GM08714 (cell line): ENCODE data around the gene MORN3.
"Not testable (repeated sequence)": the region's sequence is repeated elsewhere in the genome, so short reads cannot be mapped to it uniquely, and the experiment has no call there.

Source experiments
- H3K4me3 ChIP-seq: fragments of 200-500 bp; sonication (Bioruptor generic); 2 replicates; pipeline ENCODE4 v1.5.1; 2014; ENCODE audit warnings: mild to moderate bottlenecking, low read length, inconsistent platforms
- ZNF274 ChIP-seq: IDR thresholded peaks from 2 replicates; pipeline ENCODE4 v1.6.1; 2012; ENCODE audit warnings: mild to moderate bottlenecking, low read depth, low read length

MORN3 gene

GRCh38 chr12:121702944-121703343 is 33.5 kb upstream of the MORN3 start:
- TF ChIP-seq ZNF274: no peak
- no peak overlapping the region for H3K4me3 ChIP-seq

DNA sequence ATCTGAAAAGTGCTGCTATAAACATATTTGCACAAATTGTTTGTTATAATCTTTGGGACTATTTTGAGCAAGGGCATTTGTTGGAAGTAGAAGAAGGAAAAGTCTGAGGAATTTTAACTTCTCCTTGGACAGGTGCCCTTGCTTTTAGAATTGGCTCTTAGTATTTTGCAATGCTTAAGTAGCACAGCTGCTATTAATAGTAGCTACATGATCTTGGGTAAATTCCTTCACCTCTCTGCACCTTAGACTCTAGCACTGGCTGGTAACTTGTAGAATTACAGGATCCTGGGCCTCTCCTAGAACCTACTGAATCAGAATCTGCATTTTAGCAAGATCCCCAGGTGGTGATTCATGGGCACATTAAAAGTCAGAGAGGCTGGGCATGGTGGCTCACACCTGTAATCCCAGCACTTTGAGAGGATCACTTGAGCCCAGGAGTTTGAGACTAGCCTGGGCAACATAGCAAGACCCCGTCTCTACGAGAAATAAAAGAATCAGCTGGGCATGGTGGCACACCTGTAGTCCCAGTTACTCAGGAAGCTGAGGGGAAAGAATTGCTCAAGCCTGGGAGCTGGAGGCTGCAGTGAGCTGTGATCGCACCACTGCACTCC is 32.3 kb upstream of the MORN3 start:
- no peak for TF ChIP-seq ZNF274

GRCh38 chr12:121697861-121698260 is 28.4 kb upstream of the MORN3 start:
- not testable (repeated sequence) for H3K4me3 ChIP-seq

More for the DNA sequence above, 32.3 kb upstream of the MORN3 start:
- no peak overlapping the region for H3K4me3 ChIP-seq

DNA sequence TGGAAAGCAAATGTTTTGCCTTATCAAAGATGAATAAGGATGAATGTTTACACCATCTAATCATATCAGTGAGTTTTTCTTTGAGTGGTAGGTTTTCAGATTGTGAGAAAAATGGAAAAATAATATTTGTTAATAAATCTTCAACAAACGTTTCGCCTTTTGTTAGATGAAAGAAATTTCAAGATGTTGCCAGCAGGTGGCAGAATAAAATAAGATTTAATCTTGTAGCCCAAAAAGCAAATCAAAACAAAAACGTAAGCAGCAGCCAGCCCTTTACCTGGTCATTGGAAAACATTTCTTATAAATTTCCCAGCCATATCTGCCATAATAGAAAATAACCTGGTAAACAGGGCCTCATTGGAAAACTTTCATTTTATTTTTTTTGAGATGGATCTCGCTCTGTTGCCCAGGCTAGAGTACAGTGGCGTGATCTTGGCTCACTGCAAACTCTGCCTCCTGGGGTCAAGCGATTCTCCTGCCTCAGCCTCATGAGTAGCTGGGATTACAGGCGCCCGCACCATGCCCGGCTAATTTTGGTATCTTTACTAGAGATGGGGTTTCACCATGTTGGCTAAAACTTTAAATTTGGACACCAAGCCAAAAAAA is 27.7 kb upstream of the MORN3 start:
- no peak for TF ChIP-seq ZNF274
- no peak overlapping the region for H3K4me3 ChIP-seq

- no peak for TF ChIP-seq ZNF274
- H3K4me3 ChIP-seq: no peak overlapping the region
Observed at GRCh38 chr12:121693155-121693687, 23.8 kb upstream of the MORN3 start.

DNA sequence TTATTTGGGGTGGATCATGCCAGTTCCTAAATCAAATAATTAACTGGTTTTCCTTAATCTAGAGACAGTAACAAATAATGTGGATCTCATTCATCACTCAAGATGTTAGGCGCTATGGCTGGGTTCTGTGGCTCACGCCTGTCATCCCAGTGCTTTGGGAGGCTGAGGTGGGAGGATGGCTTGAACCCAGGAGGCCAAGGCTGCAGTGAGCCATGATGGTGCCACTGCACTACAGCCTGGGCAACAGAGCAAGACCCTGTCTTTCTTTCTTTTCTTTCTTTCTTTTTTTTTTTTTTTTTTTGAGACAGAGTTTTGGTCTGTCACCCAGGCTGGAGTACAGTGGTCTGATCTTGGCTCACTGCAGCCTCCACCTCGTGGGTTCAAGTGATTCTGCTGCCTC is 23.3 kb upstream of the MORN3 start:
- H3K4me3 ChIP-seq: not testable (repeated sequence)

DNA sequence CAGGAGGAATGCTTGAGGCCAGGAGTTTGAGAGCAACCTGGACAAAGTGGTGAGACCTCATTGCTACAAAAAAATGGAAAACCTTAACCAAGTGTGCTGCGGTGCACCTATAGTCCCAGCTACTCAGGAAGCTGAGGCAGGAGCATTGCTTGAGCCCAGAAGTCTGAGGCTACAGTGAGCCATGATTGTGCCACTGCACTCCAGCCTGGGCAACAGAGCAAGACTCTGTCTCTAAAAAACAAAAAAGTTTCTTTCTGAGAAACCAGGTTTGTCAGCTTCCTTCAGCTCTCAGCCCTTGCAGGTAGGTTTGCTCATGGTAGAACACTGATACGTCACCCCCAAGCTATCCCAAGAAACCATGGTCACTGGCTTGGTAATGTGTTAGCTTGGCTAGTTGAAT is 20.0 kb upstream of the MORN3 start:
- no peak for TF ChIP-seq ZNF274
- no peak overlapping the region for H3K4me3 ChIP-seq

DNA sequence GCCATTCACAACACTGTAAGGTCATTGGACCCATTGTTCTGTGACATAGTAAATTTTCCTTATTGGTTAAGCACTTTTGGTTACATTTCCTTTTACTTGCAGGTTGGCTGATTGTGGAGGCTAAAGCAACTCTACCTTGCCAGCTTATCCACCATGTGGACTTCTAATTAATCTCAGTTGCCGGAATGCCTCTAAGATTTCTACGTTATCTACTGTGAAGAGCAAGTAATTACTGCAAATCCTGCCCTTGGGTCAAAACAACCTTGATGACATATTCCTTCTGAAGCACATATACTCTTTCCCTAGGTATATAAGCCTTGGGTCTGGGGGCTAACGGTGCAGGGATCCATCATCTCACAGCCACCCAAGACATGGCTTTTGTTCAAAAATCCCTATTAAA is 19.5 kb upstream of the MORN3 start:
- H3K4me3 ChIP-seq: no peak overlapping the region
- TF ChIP-seq ZNF274: no peak

GRCh38 chr12:121679661-121680197 is 10.3 kb upstream of the MORN3 start:
- not testable (repeated sequence) for H3K4me3 ChIP-seq

DNA sequence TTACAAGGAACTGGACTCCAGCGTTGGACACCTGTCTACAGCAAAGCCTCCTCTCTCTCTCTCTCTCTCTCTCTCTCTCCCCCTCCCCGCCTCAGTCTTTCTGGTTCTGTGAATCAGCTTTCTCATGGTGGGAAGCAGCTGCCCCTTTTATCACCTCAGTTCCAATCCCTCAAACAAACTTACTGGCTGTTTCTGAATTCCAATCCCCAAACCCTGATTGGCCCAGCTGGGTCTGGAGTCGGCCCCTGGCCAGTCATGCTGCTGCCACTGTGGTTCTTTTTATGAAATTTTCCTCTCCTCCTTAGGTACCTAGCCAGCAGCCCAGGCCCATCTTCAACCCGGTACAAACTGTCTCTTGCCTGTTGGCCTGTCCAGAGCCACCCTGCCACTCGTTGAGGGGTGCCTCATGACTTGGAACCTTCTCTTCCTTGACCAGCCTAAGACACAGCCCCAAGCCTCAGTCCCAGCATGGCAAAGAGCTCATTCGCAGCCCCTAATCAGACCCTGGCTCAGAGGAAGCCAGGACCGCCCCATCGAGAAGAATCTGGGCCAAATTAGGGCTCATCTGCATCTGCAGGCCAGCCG is 9.4 kb upstream of the MORN3 start:
- no peak for TF ChIP-seq ZNF274
- H3K4me3 ChIP-seq: no peak overlapping the region

- H3K4me3 ChIP-seq: no peak overlapping the region
Observed at GRCh38 chr12:121678305-121678704, 8.9 kb upstream of the MORN3 start.

DNA sequence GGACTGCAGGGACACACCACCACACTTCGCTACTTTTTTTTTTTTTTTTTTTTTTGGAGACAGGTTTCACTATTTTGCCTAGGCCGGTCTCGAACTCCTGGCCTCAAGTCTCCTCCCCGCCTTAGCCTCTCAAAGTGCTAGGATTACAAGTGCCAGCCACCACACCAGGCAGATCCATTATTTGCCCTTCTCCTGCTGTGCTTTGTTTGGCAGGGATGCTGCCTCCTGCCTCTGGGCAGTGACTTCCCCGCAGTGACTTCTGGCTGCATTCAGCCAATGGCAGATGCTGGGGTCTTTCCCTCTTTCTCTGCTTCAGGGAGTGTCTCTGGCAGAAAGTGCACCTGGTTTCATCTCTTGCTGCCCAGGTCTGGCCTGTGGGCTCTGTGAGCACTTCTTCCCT is 6.7 kb upstream of the MORN3 start:
- no peak for TF ChIP-seq ZNF274
- no peak overlapping the region for H3K4me3 ChIP-seq

More at GRCh38 chr12:121678305-121678704, 8.9 kb upstream of the MORN3 start:
- TF ChIP-seq ZNF274: no peak

DNA sequence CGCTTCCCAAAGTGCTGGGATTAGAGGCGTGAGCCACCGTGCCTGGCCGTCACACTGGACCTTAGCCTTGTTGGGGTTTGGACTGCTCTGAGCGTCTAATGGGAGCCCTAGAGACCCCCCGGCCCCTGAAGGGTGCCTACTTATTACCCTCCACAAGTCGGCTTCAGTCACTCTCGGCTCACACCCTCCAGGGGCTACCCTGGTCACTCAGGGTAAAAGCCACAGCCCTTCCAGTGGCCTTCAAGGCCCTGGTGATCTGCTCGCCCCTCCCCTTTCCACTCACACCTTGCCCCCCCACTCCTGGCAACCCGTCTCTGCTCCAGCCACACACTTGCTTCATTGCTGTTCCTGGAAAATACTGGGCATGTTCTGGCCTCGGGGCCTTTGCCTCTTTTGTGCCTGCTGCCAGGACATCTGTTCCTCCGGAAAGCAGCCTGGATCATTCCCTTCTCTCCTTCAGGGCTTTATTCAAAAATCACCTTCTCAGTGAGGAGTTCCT is 3.6 kb upstream of the MORN3 start:
- H3K4me3 ChIP-seq: no peak overlapping the region; the same call in 1 of the 2 replicates
- no peak for TF ChIP-seq ZNF274

GRCh38 chr12:121668750-121669520 is 519 bp downstream of the MORN3 start:
- no peak overlapping the region for H3K4me3 ChIP-seq

GRCh38 chr12:121666829-121667228 is 2.6 kb downstream of the MORN3 start:
- not testable (repeated sequence) for H3K4me3 ChIP-seq

More at GRCh38 chr12:121668750-121669520, 519 bp downstream of the MORN3 start:
- no peak for TF ChIP-seq ZNF274
